Kidney (tissue), 14 donors: ENCODE results near the gene COL23A1. TPM values are rescaled to one million over a fixed set of nuclear protein-coding genes. Genes with fewer than 3 reads are reported as not detected.
A peak's percentile ranks its signal among the peaks of the same experiment; 100 is the strongest.

Experiments used
- DNase-seq, 5 donors: peaks; one replicate each; pipeline ENCODE4 v3.0.0-alpha.2; 2013 to 2020
- FAIRE-seq: peaks from 2 replicates; lab custom pipeline; 2012; peaks lifted over from hg19 to GRCh38; lab: Jason Lieb, UNC
- H3K27ac ChIP-seq, 2 donors: one replicate each; pipeline ENCODE4 v1.7.0; 2013; ENCODE audit warnings: low read depth in 2 of 2, low read length in 2 of 2, inconsistent platforms in 1 of 2
- H3K27me3 ChIP-seq: one replicate; pipeline ENCODE4 v1.7.1; 2013; ENCODE audit warnings: low read length, inconsistent platforms; ENCODE audit not compliant: control insufficient read depth, insufficient read depth
- H3K36me3 ChIP-seq, 3 donors: one replicate each; pipeline versions ENCODE4 v1.7.0 to v1.7.1; 2013; ENCODE audit warnings: low read length in 3 of 3, control low read depth in 1 of 3, inconsistent platforms in 1 of 3; ENCODE audit not compliant: insufficient read depth in 3 of 3, control insufficient read depth in 2 of 3
- H3K4me1 ChIP-seq, 3 donors: one replicate each; pipeline versions ENCODE4 v1.7.0 to v1.7.1; 2013; ENCODE audit warnings: low read length in 3 of 3, inconsistent platforms in 1 of 3, low read depth in 1 of 3; ENCODE audit not compliant: control insufficient read depth in 2 of 3, insufficient read depth in 2 of 3
- H3K4me3 ChIP-seq, 3 donors: one replicate each; pipeline versions ENCODE4 v1.7.0 to v1.8.1; 2013; ENCODE audit warnings: low read length in 3 of 3, control low read depth in 1 of 3, inconsistent platforms in 1 of 3
- H3K9ac ChIP-seq, 3 donors: one replicate each; pipeline versions ENCODE4 v1.7.0 to v1.7.1; 2013; ENCODE audit warnings: low read length in 3 of 3, control low read depth in 1 of 3, inconsistent platforms in 1 of 3
- H3K9me3 ChIP-seq, 3 donors: one replicate each; pipeline versions ENCODE4 v1.7.0 to v1.7.1; 2013; ENCODE audit warnings: low read length in 3 of 3, control low read depth in 1 of 3, inconsistent platforms in 1 of 3; ENCODE audit not compliant: control insufficient read depth in 2 of 3, insufficient read depth in 1 of 3
- CTCF ChIP-seq: IDR thresholded peaks from 3 replicates; pipeline ENCODE4 v1.5.1; 2012; ENCODE audit warnings: mild to moderate bottlenecking, moderate library complexity, borderline replicate concordance; ENCODE audit not compliant: insufficient read depth; ENCODE audit errors: extremely low read depth
- intact Hi-C: fragments of 100-400 bp; cut with DNase I; formaldehyde crosslinking; loops from one replicate; pipeline ENCODE4 v1.11.1; 2022
- polyA plus RNA-seq: library from polyadenylated mRNA; stranded (reverse); fragments of 350-450 nt; fragmentation: Illumina TruSeq; extraction: RNeasy Lipid Tissue Mini Kit (QIAGEN cat#74804); gene quantifications from one replicate; pipeline ENCODE4 v1.2.3, GENCODE V29; 2014; ENCODE audit warnings: low read depth, low replicate concordance; ENCODE audit not compliant: insufficient read depth
- total RNA-seq: library from RNA; stranded (reverse); fragmentation: NEBNext Ultra II Directional; extraction: Animal tissue kit (Norgen Biotek cat#: 25700); gene quantifications from one replicate; pipeline ENCODE4 v1.2.1, GENCODE V29; 2021
- donor health status: control.
- donor health status: control.
- donor health status: control.
- donor health status: control.
- donor health status: control.
- donor health status: DM: yes; HTN: yes; CAD: no.
- donor health status: Normal renal cell carcinoma (clear cell type).

Gene COL23A1
- total and polyA plus RNA-seq, 2 donors from 2014 or later: 4.1 to 8.7 TPM

GRCh38 chr5:178228609-178229008, 361.6 kb downstream of the COL23A1 start:
- no peak for TF ChIP-seq CTCF
- peaks cover 0 to 21% (median 12%) of the 10 kb centered on the region in 3 donors for H3K4me1 ChIP-seq
- no peak overlapping the region for H3K4me3 ChIP-seq
- H3K9ac ChIP-seq: no peak overlapping the region
- DNase-seq (peak in 1 of 5 donors; percentile 12), FAIRE-seq (no peak)
- H3K9me3 ChIP-seq: no peaks in the 10 kb centered on the region
- peaks cover 8 to 28% (median 13%) of the 10 kb centered on the region in 3 donors for H3K36me3 ChIP-seq
- intact Hi-C loops: no loop called here
- H3K27me3 ChIP-seq: no peaks in the 10 kb centered on the region
- no peak overlapping the region for H3K27ac ChIP-seq

DNA sequence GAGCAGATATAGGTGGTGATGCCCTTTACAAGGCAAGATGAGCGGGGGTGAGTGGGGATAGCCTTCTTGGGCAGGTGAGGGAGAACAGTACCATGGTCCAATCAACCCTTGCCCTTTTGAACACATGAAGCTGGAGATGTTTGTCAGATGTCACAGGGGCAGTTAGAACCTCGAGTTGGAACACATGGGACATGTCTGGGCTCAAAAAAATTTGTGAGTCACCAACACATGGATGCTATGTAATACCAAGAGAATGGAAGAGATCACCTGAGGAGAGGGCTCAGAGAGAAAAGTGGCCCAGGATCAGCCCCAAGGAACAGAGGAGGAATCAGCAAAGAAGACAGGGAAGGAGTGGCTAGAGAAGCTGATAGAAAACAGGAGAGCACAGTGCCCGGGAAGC, 362.3 kb downstream of the COL23A1 start:
- FAIRE-seq (no peak), DNase-seq (peak in 1 of 5 donors; percentile 2)
- no peaks in the 10 kb centered on the region for H3K9me3 ChIP-seq
- peaks cover 8 to 28% (median 13%) of the 10 kb centered on the region in 3 donors for H3K36me3 ChIP-seq
- H3K27me3 ChIP-seq: no peaks in the 10 kb centered on the region
- peaks cover 0 to 21% (median 12%) of the 10 kb centered on the region in 3 donors for H3K4me1 ChIP-seq
- intact Hi-C loops: no loop called here
- no peak overlapping the region for H3K9ac ChIP-seq
- no peak for TF ChIP-seq CTCF
- H3K4me3 ChIP-seq: no peak overlapping the region
- no peak overlapping the region for H3K27ac ChIP-seq

GRCh38 chr5:178227138-178227659, 363.0 kb downstream of the COL23A1 start:
- Histone ChIP-seq H3K27ac (no peak overlapping the region), H3K9me3 (no peaks in the 10 kb centered on the region), H3K4me3 (no peak overlapping the region), H3K9ac (no peak overlapping the region), H3K36me3 (peaks cover 8 to 33% (median 13%) of the 10 kb centered on the region in 3 donors), H3K27me3 (no peaks in the 10 kb centered on the region), H3K4me1 (peaks cover 0 to 21% (median 12%) of the 10 kb centered on the region in 3 donors)
- intact Hi-C loops: no loop called here
- FAIRE-seq: no peak
- no peak for DNase-seq
- no peak for TF ChIP-seq CTCF
